Measurements from ENCODE around the gene SOX12. TPM values are rescaled to one million over a fixed set of nuclear protein-coding genes. Genes with fewer than 3 reads are reported as not detected.

The SOX12 gene
- polyA plus RNA-seq, 1 of the 3 experiments (the other 2 are of a cell fraction): 11.3 TPM

DNA sequence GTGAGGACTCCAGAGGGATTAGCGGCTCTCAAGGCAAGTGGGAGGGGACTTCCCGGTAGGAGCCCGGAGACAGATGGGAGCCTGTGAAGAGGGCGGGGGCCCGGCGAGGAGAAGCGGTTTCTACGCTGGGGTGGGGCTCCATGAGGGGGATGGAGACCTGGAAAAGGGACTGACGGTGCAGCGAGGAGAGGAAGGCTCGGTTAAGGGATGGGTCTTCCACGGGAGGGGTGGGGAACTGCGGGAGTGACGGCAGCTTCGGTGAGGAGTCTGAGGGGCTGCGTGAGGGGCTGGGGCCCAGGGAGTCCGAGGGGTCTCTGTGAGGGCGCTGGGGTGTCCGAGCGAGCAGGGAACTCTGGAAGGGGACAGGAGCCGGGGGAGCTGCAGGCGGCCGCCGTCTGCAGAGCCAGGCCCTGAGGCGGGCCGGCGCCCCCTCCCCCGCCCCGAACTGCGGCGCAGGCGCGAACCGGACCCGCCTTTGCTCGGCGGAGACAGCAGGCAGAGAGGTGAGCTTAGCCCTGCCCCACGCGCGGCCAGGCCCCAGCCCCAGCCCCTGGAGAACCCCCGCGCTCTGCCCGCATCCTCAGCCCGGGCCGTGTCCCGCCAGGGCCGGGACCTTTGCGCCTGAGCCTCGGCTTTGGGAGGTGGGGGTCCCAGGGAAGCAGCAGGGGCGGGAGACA lies 21.4 kb downstream of the SOX12 start, which contains the start of gene NRSN2:
NRSN2 (plus strand) TSS at position 472 of the 677 bp plus-strand sequence. CDS start 2,533 bp downstream, outside the sequence.
- Histone ChIP-seq H3F3A (replicated peaks; ENCODE audit: insufficient read depth) (peaks cover 16% of the 10 kb centered on the region), H3K9me2 (no peaks in the 10 kb centered on the region), H2AFZ (ENCODE audit: low read depth) (peak within 1 kb of the TSS; percentile 89; the same call in 1 of the 2 replicates), H4K20me1 (ENCODE audit: insufficient read depth) (no peaks in the 10 kb centered on the region), H3K9ac (peak within 1 kb of the TSS; percentile 93), H3K27ac (ENCODE audit: low read depth in 2 of 2, low read length in 1 of 2) (peak within 1 kb of the TSS; percentile 97 to 98), H3K9me3 (no peaks in the 10 kb centered on the region; the same call in 1 of the 2 replicates), H3K4me1 (ENCODE audit: control insufficient read depth in 1 of 2, insufficient read depth in 2 of 2, low read depth in 1 of 2, low read length in 1 of 2) (peaks cover 0 to 16% of the 10 kb centered on the region in 2 experiments; a peak in 2 of 4 replicates), H3K79me2 (ENCODE audit: insufficient read depth) (peaks cover 17% of the 10 kb centered on the region), H3K36me3 (replicated peaks in 1 of 2; ENCODE audit: control insufficient read depth in 1 of 2, insufficient read depth in 2 of 2, low read length in 1 of 2) (peaks cover 8 to 9% of the 10 kb centered on the region in 2 experiments), H3K4me3 (ENCODE audit: low read depth in 2 of 2, low read length in 1 of 2) (peak within 1 kb of the TSS; percentile 62 to 88), H3K27me3 (ENCODE audit: insufficient read depth) (no peaks in the 10 kb centered on the region), H3K4me2 (peak within 1 kb of the TSS; percentile 99)
- POLR2A ChIA-PET: interaction anchor here (0.6 to 3.9 kb wide), 11 partner anchors 13 to 197 kb away, joined by 3 to 39 read pairs (median 7); partner anchors contain the start of genes CSNK2A1, SOX12 and TRIB3
- peak; percentile 89 for DNase-seq
- TF ChIP-seq SIN3A (IDR thresholded peaks at IDR 0.05; ENCODE audit: borderline replicate concordance, low read depth, low read length) (0 out of 2 replicates have a peak, but pooled peaks have one; percentile 20), FOXJ3 (CRISPR knock-in tag; IDR thresholded peaks at IDR 0.05) (no peak), MAX (IDR thresholded peaks at IDR 0.05; ENCODE audit: low read depth) (peak; percentile 45), RXRA (IDR thresholded peaks at IDR 0.05; ENCODE audit: borderline replicate concordance, low read depth) (no peak), NRF1 (IDR thresholded peaks at IDR 0.05; ENCODE audit: low read depth, low read length) (peak; percentile 65), TEAD4 (IDR thresholded peaks at IDR 0.05; ENCODE audit: borderline replicate concordance, insufficient read depth) (no peak), FOSL2 (IDR thresholded peaks at IDR 0.05; ENCODE audit: borderline replicate concordance, low read depth) (no peak), POLR2AphosphoS5 (IDR thresholded peaks at IDR 0.05; ENCODE audit: low read depth, low read length) (peak; percentile 42; the same call in 1 of the 2 replicates), TAF1 (IDR thresholded peaks at IDR 0.05; ENCODE audit: borderline replicate concordance, low read depth, low read length) (peak; percentile 18; the same call in 1 of the 2 replicates), MXI1 (IDR thresholded peaks at IDR 0.05; ENCODE audit: low read depth, low read length) (peak; percentile 38)
- TF ChIP-seq, protein P1, sequence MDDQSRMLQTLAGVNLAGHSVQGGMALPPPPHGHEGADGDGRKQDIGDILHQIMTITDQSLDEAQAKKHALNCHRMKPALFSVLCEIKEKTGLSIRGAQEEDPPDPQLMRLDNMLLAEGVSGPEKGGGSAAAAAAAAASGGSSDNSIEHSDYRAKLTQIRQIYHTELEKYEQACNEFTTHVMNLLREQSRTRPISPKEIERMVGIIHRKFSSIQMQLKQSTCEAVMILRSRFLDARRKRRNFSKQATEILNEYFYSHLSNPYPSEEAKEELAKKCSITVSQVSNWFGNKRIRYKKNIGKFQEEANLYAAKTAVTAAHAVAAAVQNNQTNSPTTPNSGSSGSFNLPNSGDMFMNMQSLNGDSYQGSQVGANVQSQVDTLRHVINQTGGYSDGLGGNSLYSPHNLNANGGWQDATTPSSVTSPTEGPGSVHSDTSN (IDR thresholded peaks at IDR 0.05): 0 out of 2 replicates have a peak, but pooled peaks have one; percentile 8
- WGBS (ENCODE audit: low lambda C conversion rate): 0% methylated on average over 15 of the region's 50 CpGs
- CTCF ChIA-PET: interaction anchor here (1.3 to 5.6 kb wide), 4 partner anchors 8 to 50 kb away, joined by 4 to 65 read pairs (median 9); partner anchors contain the start of genes SOX12 and ZCCHC3

- Histone ChIP-seq H3K4me3 (ENCODE audit: low read depth in 2 of 2, low read length in 1 of 2) (peak overlapping the region; percentile 62 to 88), H3K27ac (ENCODE audit: low read depth in 2 of 2, low read length in 1 of 2) (peak overlapping the region; percentile 97 to 98), H3K4me1 (ENCODE audit: control insufficient read depth in 1 of 2, insufficient read depth in 2 of 2, low read depth in 1 of 2, low read length in 1 of 2) (peaks cover 0 to 16% of the 10 kb centered on the region in 2 experiments; a peak in 2 of 4 replicates), H3K79me2 (ENCODE audit: insufficient read depth) (peaks cover 17% of the 10 kb centered on the region), H3K9me2 (no peaks in the 10 kb centered on the region), H3K27me3 (ENCODE audit: insufficient read depth) (no peaks in the 10 kb centered on the region), H3F3A (replicated peaks; ENCODE audit: insufficient read depth) (peaks cover 11% of the 10 kb centered on the region), H3K36me3 (replicated peaks in 1 of 2; ENCODE audit: control insufficient read depth in 1 of 2, insufficient read depth in 2 of 2, low read length in 1 of 2) (peaks cover 6 to 11% of the 10 kb centered on the region in 2 experiments), H4K20me1 (ENCODE audit: insufficient read depth) (no peaks in the 10 kb centered on the region), H3K9ac (peak overlapping the region; percentile 93), H3K9me3 (no peaks in the 10 kb centered on the region; the same call in 1 of the 2 replicates), H3K4me2 (peak overlapping the region; percentile 99), H2AFZ (ENCODE audit: low read depth) (no peak overlapping the region; the same call in 1 of the 2 replicates)
- DNase-seq: no peak
- 7% methylated on average over 3 of the region's 19 CpGs for WGBS (ENCODE audit: low lambda C conversion rate)
- no peak for TF ChIP-seq MXI1 (IDR thresholded peaks at IDR 0.05; ENCODE audit: low read depth, low read length)
- TF ChIP-seq, protein P2, sequence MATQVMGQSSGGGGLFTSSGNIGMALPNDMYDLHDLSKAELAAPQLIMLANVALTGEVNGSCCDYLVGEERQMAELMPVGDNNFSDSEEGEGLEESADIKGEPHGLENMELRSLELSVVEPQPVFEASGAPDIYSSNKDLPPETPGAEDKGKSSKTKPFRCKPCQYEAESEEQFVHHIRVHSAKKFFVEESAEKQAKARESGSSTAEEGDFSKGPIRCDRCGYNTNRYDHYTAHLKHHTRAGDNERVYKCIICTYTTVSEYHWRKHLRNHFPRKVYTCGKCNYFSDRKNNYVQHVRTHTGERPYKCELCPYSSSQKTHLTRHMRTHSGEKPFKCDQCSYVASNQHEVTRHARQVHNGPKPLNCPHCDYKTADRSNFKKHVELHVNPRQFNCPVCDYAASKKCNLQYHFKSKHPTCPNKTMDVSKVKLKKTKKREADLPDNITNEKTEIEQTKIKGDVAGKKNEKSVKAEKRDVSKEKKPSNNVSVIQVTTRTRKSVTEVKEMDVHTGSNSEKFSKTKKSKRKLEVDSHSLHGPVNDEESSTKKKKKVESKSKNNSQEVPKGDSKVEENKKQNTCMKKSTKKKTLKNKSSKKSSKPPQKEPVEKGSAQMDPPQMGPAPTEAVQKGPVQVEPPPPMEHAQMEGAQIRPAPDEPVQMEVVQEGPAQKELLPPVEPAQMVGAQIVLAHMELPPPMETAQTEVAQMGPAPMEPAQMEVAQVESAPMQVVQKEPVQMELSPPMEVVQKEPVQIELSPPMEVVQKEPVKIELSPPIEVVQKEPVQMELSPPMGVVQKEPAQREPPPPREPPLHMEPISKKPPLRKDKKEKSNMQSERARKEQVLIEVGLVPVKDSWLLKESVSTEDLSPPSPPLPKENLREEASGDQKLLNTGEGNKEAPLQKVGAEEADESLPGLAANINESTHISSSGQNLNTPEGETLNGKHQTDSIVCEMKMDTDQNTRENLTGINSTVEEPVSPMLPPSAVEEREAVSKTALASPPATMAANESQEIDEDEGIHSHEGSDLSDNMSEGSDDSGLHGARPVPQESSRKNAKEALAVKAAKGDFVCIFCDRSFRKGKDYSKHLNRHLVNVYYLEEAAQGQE (IDR thresholded peaks at IDR 0.05; ENCODE audit: low read depth, low read length): no peak
- no peak for TF ChIP-seq ZBTB33 (IDR thresholded peaks at IDR 0.05; ENCODE audit: borderline replicate concordance, low read depth)
- ChIA-PET POLR2A (interaction anchor here (0.6 to 3.9 kb wide), 11 partner anchors 14 to 196 kb away, joined by 3 to 39 read pairs (median 7); partner anchors contain the start of genes CSNK2A1, SOX12 and TRIB3), CTCF (interaction anchor here (1.8 to 5.6 kb wide), 3 partner anchors 8 to 50 kb away, joined by 5 to 65 read pairs (median 13); partner anchors contain the start of gene ZCCHC3)
Observed at GRCh38 chr20:347317-347639, 21.9 kb downstream of the SOX12 start.

Measured in SK-N-SH (cell line).